SK-N-SH (cell line): ENCODE results near the gene STOML1. TPM values are rescaled to one million over a fixed set of nuclear protein-coding genes. Genes with fewer than 3 reads are reported as not detected.
A peak's percentile ranks its signal among the peaks of the same experiment; 100 is the strongest.

ENCODE experiments used
- CTCF ChIA-PET: fragments of 300-600, 350-600 bp; formaldehyde crosslinking; extraction: SDS; loops from one replicate; lab custom pipeline; 2021; lab: Yijun Ruan, JAX
- POLR2A ChIA-PET: fragments of 350-600 bp; sonication (Branson Sonifier 250); formaldehyde crosslinking; extraction: SDS; loops from one replicate; lab custom pipeline; 2020; ENCODE audit warnings: antibody characterized with exemption, inconsistent platforms; lab: Yijun Ruan, JAX
- DNase-seq: peaks from one replicate; pipeline ENCODE4 v3.0.0; 2012
- H2AFZ ChIP-seq: fragments of 200-600 bp; sonication (generic); 2 replicates; pipeline ENCODE4 v1.8.1; 2016; ENCODE audit warnings: antibody characterized with exemption, mild to moderate bottlenecking, low read depth
- H3F3A ChIP-seq: fragments of 200-600 bp; sonication (generic); replicated peaks from 2 replicates; pipeline ENCODE3; 2016; ENCODE audit warnings: antibody characterized with exemption, mild to moderate bottlenecking; ENCODE audit not compliant: insufficient read depth
- H3K27ac ChIP-seq, 2 experiments: fragments of 200-500 bp in 1 of 2; fragments of 200-600 bp in 1 of 2; sonication (Bioruptor generic) in 1 of 2; sonication (generic), shearing (Covaris generic) in 1 of 2; 2 replicates each; pipeline versions ENCODE4 v1.5.1 to v1.6.1; 2014 to 2016; ENCODE audit warnings: low read depth in 2 of 2, inconsistent platforms in 1 of 2, low read length in 1 of 2, mild to moderate bottlenecking in 1 of 2, mixed read lengths in 1 of 2
- H3K27me3 ChIP-seq: fragments of 200-600 bp; sonication (generic), shearing (Covaris generic); 2 replicates; pipeline ENCODE4 v1.6.1; 2016; ENCODE audit warnings: mixed run types; ENCODE audit not compliant: insufficient read depth
- H3K36me3 ChIP-seq, 2 experiments: fragments of 200-500 bp in 1 of 2; fragments of 200-600 bp in 1 of 2; sonication (Bioruptor generic) in 1 of 2; sonication (generic) in 1 of 2; replicated peaks in 1 of 2; 2 replicates each; pipeline versions ENCODE3 to v1.5.1; 2014 to 2016; ENCODE audit warnings: low read length in 1 of 2, mild to moderate bottlenecking in 1 of 2; ENCODE audit not compliant: insufficient read depth in 2 of 2, control insufficient read depth in 1 of 2
- H3K4me1 ChIP-seq, 2 experiments: fragments of 200-500 bp in 1 of 2; fragments of 200-600 bp in 1 of 2; sonication (Bioruptor generic) in 1 of 2; sonication (generic), shearing (Covaris generic) in 1 of 2; 2 replicates each; pipeline versions ENCODE4 v1.5.1 to v1.6.1; 2014 to 2016; ENCODE audit warnings: low read depth in 1 of 2, low read length in 1 of 2, mixed run types in 1 of 2; ENCODE audit not compliant: insufficient read depth in 2 of 2, control insufficient read depth in 1 of 2
- H3K4me2 ChIP-seq: fragments of 200-600 bp; sonication (generic), shearing (Covaris generic); 2 replicates; pipeline ENCODE4 v1.6.1; 2017; ENCODE audit warnings: mixed run types
- H3K4me3 ChIP-seq, 2 experiments: fragments of 200-500 bp in 1 of 2; fragments of 200-600 bp in 1 of 2; sonication (Bioruptor generic) in 1 of 2; sonication (generic), shearing (Covaris generic) in 1 of 2; 2 replicates each; pipeline versions ENCODE4 v1.5.1 to v1.8.1; 2014 to 2016; ENCODE audit warnings: low read depth in 2 of 2, inconsistent platforms in 1 of 2, low read length in 1 of 2, mild to moderate bottlenecking in 1 of 2, mixed read lengths in 1 of 2, moderate library complexity in 1 of 2
- H3K79me2 ChIP-seq: fragments of 200-600 bp; sonication (generic); 2 replicates; pipeline ENCODE4 v1.8.1; 2017; ENCODE audit warnings: mild to moderate bottlenecking; ENCODE audit not compliant: insufficient read depth
- H3K9ac ChIP-seq: fragments of 200-600 bp; sonication (generic); 2 replicates; pipeline ENCODE4 v1.6.1; 2017; ENCODE audit warnings: mixed run types
- H3K9me2 ChIP-seq: fragments of 200-600 bp; sonication (generic); 2 replicates; pipeline ENCODE4 v1.6.1; 2017; ENCODE audit warnings: mixed run types
- H3K9me3 ChIP-seq: fragments of 200-600 bp; sonication (generic); 2 replicates; pipeline ENCODE4 v1.6.1; 2017; ENCODE audit warnings: mixed run types, mild to moderate bottlenecking, moderate library complexity
- H4K20me1 ChIP-seq: fragments of 200-600 bp; sonication (generic); 2 replicates; pipeline ENCODE4 v1.6.1; 2017; ENCODE audit warnings: mild to moderate bottlenecking, mixed run types; ENCODE audit not compliant: insufficient read depth
- ELF1 ChIP-seq: IDR thresholded peaks from 2 replicates; pipeline ENCODE4 v1.4.0; 2012
- EZH2phosphoT487 ChIP-seq: fragments of 200-600 bp; sonication (generic); IDR thresholded peaks from 2 replicates; pipeline ENCODE4 v1.6.1; 2017; ENCODE audit warnings: low read depth, mixed run types, mild to moderate bottlenecking, antibody characterized with exemption, moderate library complexity, borderline replicate concordance
- FOXM1 ChIP-seq: IDR thresholded peaks from 2 replicates; pipeline ENCODE4 v1.4.0; 2012; ENCODE audit warnings: low read depth, mild to moderate bottlenecking
- MXI1 ChIP-seq: IDR thresholded peaks from 2 replicates; pipeline ENCODE4 v1.6.1; 2012; ENCODE audit warnings: mild to moderate bottlenecking, low read depth, low read length, improper control_type of control experiment
- NRF1 ChIP-seq: IDR thresholded peaks from 2 replicates; pipeline ENCODE4 v1.6.1; 2012; ENCODE audit warnings: low read depth, mild to moderate bottlenecking, low read length
- POLR2AphosphoS5 ChIP-seq: IDR thresholded peaks from 2 replicates; pipeline ENCODE4 v1.6.1; 2012; ENCODE audit warnings: low read depth, low read length
- SMC3 ChIP-seq: IDR thresholded peaks from 2 replicates; pipeline ENCODE4 v1.6.1; 2012; ENCODE audit warnings: low read depth, low read length, improper control_type of control experiment
- WGBS: methylation state at CpG from one replicate; pipeline ENCODE4 v1.1.6; 2017; ENCODE audit warnings: low lambda C conversion rate; 5-methylcytosine and 5-hydroxymethylcytosine counted together
- polyA plus RNA-seq, 3 experiments: library from polyadenylated mRNA; depleted of rRNA; stranded (reverse); fragments of >200 nt; gene quantifications; 2 replicates each; pipeline ENCODE4 v1.2.3, GENCODE V29; 2012
- TF ChIP-seq, protein P1 (sequence below): IDR thresholded peaks from 2 replicates; pipeline ENCODE4 v1.6.1; 2012; ENCODE audit warnings: mild to moderate bottlenecking, low read depth, low read length, moderate library complexity
- TF ChIP-seq, protein P2 (sequence below): IDR thresholded peaks from 2 replicates; pipeline ENCODE4 v1.4.0; 2012; ENCODE audit warnings: low read depth, borderline replicate concordance
- TF ChIP-seq, protein P3 (sequence below): IDR thresholded peaks from 2 replicates; pipeline ENCODE4 v1.4.0; 2012; ENCODE audit warnings: low read depth, borderline replicate concordance
- TF ChIP-seq, protein P4 (sequence below): IDR thresholded peaks from 2 replicates; pipeline ENCODE4 v1.4.0; 2012; ENCODE audit warnings: low read depth
- TF ChIP-seq, protein P5 (sequence below): IDR thresholded peaks from 2 replicates; pipeline ENCODE4; 2012

Gene STOML1
- polyA plus RNA-seq, 1 of the 3 experiments (the other 2 are of a cell fraction) = 20.4 TPM

DNA sequence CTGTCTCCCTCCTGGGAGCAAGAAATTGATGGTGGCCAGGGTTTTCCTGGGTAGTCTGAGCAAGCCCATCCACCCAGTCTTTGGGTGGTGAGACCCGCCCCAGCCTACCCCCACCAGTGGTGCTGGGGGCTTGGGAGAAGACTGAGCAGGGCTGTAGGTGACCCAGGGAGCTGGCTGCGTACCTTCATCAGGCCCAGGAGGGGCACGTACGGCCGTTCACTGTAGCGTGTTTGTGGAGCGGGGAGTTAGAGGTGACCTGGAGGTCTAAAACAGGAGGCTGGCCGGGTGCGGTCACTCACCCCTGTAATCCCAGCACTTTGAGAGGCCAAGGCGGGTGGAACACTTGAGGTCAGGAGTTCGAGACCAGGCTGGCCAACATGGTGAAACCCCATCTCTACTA is 54.4 kb downstream of the STOML1 start (continued):
- TF ChIP-seq FOXM1 (no peak), EZH2phosphoT487 (no peak), POLR2AphosphoS5 (no peak)
- TF ChIP-seq, protein P1, sequence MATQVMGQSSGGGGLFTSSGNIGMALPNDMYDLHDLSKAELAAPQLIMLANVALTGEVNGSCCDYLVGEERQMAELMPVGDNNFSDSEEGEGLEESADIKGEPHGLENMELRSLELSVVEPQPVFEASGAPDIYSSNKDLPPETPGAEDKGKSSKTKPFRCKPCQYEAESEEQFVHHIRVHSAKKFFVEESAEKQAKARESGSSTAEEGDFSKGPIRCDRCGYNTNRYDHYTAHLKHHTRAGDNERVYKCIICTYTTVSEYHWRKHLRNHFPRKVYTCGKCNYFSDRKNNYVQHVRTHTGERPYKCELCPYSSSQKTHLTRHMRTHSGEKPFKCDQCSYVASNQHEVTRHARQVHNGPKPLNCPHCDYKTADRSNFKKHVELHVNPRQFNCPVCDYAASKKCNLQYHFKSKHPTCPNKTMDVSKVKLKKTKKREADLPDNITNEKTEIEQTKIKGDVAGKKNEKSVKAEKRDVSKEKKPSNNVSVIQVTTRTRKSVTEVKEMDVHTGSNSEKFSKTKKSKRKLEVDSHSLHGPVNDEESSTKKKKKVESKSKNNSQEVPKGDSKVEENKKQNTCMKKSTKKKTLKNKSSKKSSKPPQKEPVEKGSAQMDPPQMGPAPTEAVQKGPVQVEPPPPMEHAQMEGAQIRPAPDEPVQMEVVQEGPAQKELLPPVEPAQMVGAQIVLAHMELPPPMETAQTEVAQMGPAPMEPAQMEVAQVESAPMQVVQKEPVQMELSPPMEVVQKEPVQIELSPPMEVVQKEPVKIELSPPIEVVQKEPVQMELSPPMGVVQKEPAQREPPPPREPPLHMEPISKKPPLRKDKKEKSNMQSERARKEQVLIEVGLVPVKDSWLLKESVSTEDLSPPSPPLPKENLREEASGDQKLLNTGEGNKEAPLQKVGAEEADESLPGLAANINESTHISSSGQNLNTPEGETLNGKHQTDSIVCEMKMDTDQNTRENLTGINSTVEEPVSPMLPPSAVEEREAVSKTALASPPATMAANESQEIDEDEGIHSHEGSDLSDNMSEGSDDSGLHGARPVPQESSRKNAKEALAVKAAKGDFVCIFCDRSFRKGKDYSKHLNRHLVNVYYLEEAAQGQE = no peak
- TF ChIP-seq, all 33 proteins: peak for 0

DNA sequence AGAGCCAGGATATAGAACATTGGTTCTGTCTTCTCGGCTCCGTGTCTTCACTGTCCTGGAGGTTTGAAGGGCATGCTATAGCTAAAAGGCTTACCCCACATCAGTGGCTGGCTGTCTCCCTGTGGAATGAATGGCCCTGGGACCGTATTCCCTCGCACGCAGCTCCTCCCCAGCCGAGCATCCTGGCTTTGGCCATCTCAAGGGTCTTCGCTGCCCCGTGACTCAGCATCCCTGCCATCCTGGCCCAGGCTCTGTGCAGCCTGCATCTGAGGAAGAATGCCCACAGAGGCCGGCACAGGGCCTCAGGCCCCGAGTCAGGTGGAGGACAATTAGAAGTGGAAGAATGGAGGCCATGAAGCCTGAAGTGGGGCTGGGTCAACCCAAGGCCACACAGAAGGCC is 54.8 kb downstream of the STOML1 start:
- Histone ChIP-seq H3K4me2 (no peak overlapping the region), H2AFZ (no peak overlapping the region), H3K4me3 (no peak overlapping the region), H3K79me2 (peaks cover 21% of the 10 kb centered on the region), H3K9me2 (no peaks in the 10 kb centered on the region), H3F3A (peaks cover 36% of the 10 kb centered on the region), H3K4me1 (peaks cover 64 to 72% of the 10 kb centered on the region in 2 experiments), H3K9ac (no peak overlapping the region), H3K27ac (no peak overlapping the region; a peak in 1 of 4 replicates), H3K9me3 (no peaks in the 10 kb centered on the region), H3K36me3 (no peaks in the 10 kb centered on the region), H3K27me3 (no peaks in the 10 kb centered on the region), H4K20me1 (no peaks in the 10 kb centered on the region)
- ChIA-PET POLR2A (no interaction called here), CTCF (interaction anchor here (0.8 to 3.3 kb wide), 6 partner anchors 9 to 384 kb away, joined by 3 to 12 read pairs (median 4); no protein-coding TSS in a partner anchor)
- TF ChIP-seq, protein P2, sequence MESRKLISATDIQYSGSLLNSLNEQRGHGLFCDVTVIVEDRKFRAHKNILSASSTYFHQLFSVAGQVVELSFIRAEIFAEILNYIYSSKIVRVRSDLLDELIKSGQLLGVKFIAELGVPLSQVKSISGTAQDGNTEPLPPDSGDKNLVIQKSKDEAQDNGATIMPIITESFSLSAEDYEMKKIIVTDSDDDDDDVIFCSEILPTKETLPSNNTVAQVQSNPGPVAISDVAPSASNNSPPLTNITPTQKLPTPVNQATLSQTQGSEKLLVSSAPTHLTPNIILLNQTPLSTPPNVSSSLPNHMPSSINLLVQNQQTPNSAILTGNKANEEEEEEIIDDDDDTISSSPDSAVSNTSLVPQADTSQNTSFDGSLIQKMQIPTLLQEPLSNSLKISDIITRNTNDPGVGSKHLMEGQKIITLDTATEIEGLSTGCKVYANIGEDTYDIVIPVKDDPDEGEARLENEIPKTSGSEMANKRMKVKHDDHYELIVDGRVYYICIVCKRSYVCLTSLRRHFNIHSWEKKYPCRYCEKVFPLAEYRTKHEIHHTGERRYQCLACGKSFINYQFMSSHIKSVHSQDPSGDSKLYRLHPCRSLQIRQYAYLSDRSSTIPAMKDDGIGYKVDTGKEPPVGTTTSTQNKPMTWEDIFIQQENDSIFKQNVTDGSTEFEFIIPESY = no peak
- DNase-seq = no peak
- 88% methylated on average over 9 of the region's 10 CpGs for WGBS

DNA sequence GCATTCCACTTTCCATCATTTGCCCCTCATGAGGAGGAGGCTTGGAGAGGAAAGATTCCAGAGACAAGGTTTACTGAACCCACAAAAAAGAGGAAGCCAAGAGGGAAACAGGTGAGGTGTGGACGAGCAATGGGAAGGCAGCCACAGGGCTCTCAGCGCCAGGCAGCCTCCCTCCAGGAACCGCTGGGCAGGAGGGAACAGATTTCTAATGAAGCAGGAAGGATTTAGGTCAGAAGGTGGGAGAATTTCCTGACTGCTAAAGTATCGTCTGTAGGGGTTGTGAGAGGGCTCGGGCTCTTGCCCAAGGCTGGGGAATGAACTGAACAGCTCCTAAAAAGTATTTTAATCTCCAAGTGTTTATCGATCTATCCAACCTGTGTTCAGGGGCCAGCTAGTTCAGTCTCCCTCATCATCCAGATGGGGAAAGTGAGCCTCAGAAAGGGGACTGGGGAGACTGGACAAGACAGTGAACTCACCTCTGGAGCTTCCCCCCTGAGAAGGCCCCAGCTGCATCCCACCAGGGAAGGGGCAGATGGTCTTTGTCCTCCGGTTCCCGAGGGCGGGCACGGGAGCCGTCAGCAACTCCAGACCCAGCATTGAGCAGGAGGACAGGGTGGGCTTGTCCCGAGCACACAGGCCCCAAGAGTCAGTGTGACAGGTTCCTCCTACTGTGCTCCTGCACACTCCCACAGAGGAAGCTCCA is 55.4 kb downstream of the STOML1 start:
- TF ChIP-seq, protein P3, sequence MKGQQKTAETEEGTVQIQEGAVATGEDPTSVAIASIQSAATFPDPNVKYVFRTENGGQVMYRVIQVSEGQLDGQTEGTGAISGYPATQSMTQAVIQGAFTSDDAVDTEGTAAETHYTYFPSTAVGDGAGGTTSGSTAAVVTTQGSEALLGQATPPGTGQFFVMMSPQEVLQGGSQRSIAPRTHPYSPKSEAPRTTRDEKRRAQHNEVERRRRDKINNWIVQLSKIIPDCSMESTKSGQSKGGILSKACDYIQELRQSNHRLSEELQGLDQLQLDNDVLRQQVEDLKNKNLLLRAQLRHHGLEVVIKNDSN = no peak
- TF ChIP-seq SMC3 (no peak), FOXM1 (no peak), NRF1 (no peak), ELF1 (no peak), POLR2AphosphoS5 (no peak), MXI1 (no peak)
- TF ChIP-seq, protein P2 = no peak
- TF ChIP-seq, protein P4, sequence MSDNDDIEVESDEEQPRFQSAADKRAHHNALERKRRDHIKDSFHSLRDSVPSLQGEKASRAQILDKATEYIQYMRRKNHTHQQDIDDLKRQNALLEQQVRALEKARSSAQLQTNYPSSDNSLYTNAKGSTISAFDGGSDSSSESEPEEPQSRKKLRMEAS = no peak
- TF ChIP-seq, protein P5, sequence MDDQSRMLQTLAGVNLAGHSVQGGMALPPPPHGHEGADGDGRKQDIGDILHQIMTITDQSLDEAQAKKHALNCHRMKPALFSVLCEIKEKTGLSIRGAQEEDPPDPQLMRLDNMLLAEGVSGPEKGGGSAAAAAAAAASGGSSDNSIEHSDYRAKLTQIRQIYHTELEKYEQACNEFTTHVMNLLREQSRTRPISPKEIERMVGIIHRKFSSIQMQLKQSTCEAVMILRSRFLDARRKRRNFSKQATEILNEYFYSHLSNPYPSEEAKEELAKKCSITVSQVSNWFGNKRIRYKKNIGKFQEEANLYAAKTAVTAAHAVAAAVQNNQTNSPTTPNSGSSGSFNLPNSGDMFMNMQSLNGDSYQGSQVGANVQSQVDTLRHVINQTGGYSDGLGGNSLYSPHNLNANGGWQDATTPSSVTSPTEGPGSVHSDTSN = no peak
- Histone ChIP-seq H3F3A (peaks cover 36% of the 10 kb centered on the region), H3K9me3 (no peaks in the 10 kb centered on the region), H3K27ac (peak overlapping the region in 1 of 2 experiments; percentile 64; a peak in 2 of 4 replicates), H3K4me1 (peaks cover 59 to 69% of the 10 kb centered on the region in 2 experiments), H3K9me2 (no peaks in the 10 kb centered on the region), H3K4me2 (no peak overlapping the region; the same call in 1 of the 2 replicates), H3K4me3 (no peak overlapping the region), H2AFZ (no peak overlapping the region), H3K9ac (no peak overlapping the region), H4K20me1 (no peaks in the 10 kb centered on the region), H3K79me2 (peaks cover 26% of the 10 kb centered on the region), H3K36me3 (no peaks in the 10 kb centered on the region), H3K27me3 (no peaks in the 10 kb centered on the region)
- CTCF ChIA-PET = interaction anchor here (0.8 to 3.3 kb wide), 14 partner anchors 9 to 1014 kb away, joined by 3 to 12 read pairs (median 4); partner anchors contain the start of gene TBC1D21
- POLR2A ChIA-PET = interaction anchor here (0.9 kb wide), 1 partner anchor 14 kb away, joined by 4 read pairs; no protein-coding TSS in a partner anchor
- no peak for DNase-seq
- whole genome bisulfite sequencing = 82% methylated on average over 11 of the region's 12 CpGs
